NCI-H1105 (cell line): ENCODE data around the gene SRSF4.
A peak's percentile ranks its signal among the peaks of the same experiment; 100 is the strongest.
"Not testable (repeated sequence)": the region's sequence is repeated elsewhere in the genome, so short reads cannot be mapped to it uniquely, and the experiment has no call there.

Source experiments
- DNase-seq: peaks from one replicate; lab custom pipeline; 2025; lab: John Stamatoyannopoulos, UW

The SRSF4 gene

GRCh38 chr1:29124366-29125236, 57.1 kb downstream of the SRSF4 start:
- DNase-seq = no peak

- no peak for DNase-seq
These were observed 57.8 kb downstream of the SRSF4 start, which contains the start of gene TMEM200B for GRCh38 chr1:29123887-29124365. TSS of gene TMEM200B (minus strand) at chr1:29123903. CDS start at chr1:29121828, 2,075 bp downstream.

- no peak for DNase-seq
These were observed 58.4 kb downstream of the SRSF4 start for GRCh38 chr1:29123053-29123886.

GRCh38 chr1:29122682-29123052, 59.0 kb downstream of the SRSF4 start:
- no peak for DNase-seq

DNA sequence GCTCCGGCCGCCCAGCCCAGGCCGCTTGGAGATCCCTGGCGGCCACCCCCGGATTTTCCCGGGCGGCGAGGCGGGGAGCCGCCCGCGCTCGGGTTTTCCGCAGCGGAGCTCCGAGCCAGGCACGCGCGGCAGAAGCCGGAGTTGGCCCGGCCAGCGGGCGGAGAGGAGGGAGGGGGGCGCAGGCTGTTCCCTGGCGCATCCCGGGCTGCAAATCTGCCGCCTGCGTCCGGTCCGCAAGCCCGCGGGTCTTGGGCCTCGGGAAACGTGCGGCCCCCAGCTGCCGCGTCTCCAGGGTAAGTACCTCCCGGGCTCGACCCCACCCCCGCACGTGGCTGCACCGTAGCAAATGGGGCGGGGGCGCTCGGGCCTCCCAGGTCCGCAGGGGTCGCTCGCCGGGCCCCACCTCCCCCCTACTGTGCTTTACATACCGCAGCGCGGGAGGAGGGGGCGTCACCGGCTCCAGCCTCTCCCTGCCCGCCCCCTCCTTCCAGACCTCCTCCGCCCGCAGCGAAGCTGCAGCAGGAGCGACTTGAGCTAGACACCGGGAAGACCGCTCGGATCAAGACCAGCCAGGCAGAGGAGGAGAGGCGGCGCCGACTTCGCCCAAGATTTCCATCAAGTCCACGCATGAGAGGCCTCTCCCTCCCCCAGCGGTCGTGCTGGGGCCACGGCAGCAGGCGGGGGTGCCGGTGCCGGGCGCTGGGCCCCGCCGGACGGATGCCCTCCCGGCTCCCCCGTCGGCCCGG, 59.6 kb downstream of the SRSF4 start:
- no peak for DNase-seq

DNA sequence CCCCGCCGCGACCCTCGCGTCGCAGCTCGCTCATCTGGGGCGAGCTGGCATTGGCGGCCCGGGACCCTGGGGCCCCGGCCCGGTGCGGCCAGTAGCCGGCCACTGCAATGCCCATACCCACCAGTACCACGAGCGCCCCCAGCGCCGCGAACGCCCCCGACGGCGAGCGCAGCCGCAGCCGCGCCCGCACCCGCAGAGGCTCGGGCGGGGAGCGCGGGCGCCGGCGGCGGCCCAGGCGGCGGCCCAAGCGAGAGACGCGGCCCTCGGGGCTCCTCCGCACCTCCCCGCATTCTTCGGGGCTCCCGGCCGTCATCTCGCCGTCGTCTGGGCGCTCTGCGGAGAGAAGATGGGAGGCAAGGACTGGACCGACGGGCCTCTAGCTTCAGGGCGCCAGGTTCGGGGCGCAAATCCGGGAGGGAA, 60.2 kb downstream of the SRSF4 start:
- DNase-seq = no peak

- DNase-seq = peak; percentile 35
These were observed 60.7 kb downstream of the SRSF4 start for GRCh38 chr1:29120947-29121485.

GRCh38 chr1:29120367-29120766, 61.3 kb downstream of the SRSF4 start:
- DNase-seq = no peak

DNA sequence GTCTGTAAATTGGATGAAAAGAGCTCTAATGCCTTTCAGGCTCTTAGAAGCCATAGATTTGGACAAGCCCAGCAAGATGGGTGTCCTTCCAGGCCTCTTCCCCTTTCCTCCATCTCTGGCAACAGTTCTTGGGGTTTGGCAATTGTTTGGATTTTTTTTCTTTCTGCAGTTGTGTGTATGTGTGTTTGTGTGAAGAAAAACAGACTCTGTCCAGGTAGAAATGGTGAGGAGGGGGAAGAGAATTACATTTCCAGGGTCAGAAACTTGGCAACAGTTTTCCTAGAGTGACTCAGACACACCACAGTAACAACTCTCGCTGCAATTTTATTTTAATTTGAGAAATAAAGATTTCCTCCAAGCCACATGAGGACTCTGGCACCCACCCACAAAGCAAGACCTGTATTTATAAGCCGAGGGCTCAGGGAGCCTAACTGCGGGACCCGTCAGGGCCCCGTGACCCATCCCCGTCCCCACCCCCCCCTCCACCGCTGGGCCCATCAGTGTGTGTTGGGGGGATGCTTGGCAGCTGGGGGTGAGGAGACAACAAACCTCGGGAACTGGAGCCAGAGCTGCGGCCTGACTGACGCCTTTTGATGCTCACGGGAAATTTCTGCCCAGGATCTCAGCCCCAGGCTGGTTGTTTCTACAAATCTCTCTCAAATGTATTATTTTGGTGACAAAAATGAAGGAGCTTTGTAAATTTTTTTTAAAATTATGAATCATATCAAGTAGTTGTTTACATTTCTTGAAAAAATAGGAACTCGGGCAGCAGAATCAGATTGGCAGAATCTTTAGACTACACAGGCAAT, 62.4 kb downstream of the SRSF4 start:
- no peak for DNase-seq

GRCh38 chr1:29117381-29117780, 64.3 kb downstream of the SRSF4 start:
- no peak for DNase-seq

- no peak for DNase-seq
These were observed 67.0 kb downstream of the SRSF4 start for GRCh38 chr1:29114654-29115053.

- DNase-seq = no peak
These were observed 68.1 kb downstream of the SRSF4 start for GRCh38 chr1:29113413-29114117.

- DNase-seq = no peak
These were observed 68.8 kb downstream of the SRSF4 start for GRCh38 chr1:29112705-29113412.

DNA sequence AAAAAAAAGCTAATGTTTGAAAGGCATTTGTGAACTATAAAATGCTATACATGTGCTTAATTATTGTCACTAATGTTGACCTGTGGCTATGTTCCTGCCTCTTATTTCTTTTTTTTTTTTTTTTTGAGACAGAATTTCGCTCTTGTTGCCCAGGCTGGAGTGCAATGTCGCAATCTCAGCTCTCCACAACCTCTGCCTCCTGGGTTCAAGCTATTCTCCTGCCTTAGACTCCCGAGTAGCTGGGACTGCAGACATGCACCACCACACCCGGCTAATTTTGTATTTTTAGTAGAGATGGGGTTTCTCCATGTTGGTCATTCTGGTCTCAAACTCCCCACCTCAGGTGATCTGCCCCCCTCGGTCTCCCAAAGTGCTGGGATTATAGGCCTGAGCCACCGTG, 73.7 kb downstream of the SRSF4 start:
- DNase-seq = not testable (repeated sequence)

DNA sequence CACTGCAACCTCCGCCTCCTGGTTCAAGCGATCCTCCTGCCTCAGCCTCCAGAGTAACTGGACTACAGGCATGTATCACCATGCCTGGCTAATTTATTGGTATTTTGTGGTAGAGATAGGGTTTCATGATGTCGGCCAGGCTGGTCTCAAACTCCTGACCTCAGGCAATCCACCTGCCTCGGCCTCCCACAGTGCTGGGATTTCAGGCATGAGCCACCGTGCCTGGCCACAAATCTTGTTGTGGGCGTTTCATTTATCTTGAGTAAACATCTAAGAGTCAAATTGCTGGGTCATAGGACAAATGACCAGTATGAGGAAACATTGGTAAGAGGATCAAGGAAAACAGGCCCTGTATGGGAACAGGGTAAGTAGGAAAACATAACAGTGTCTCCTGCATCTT, 75.9 kb downstream of the SRSF4 start:
- no peak for DNase-seq

DNA sequence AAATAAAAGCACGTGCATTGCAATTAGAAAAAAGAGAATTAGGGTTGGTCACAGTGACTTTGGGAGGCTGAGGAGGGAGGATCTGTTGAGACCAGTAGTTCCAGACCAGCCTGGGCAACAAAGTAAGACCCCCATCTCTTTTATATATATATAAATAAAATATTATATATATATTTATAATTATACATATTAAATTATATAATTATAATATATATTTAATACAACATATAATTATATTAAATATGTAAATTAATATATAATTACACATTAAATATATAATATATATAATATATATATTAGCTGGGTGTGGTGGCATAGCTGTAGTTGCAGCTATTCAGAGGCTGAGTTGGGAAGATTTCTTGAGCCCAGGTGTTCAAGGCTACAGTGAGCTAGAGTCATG, 81.2 kb downstream of the SRSF4 start:
- no peak for DNase-seq

- no peak for DNase-seq
These were observed 82.4 kb downstream of the SRSF4 start for GRCh38 chr1:29099286-29099685.
